Kidney (tissue), 14 donors: Measurements from ENCODE around the gene SP6. TPM values are rescaled to one million over a fixed set of nuclear protein-coding genes. Genes with fewer than 3 reads are reported as not detected.

Experiments used
- DNase-seq, 5 donors: peaks; one replicate each; pipeline ENCODE4 v3.0.0-alpha.2; 2013 to 2020
- FAIRE-seq: peaks from 2 replicates; lab custom pipeline; 2012; peaks lifted over from hg19 to GRCh38; lab: Jason Lieb, UNC
- H3K27ac ChIP-seq, 2 donors: one replicate each; pipeline ENCODE4 v1.7.0; 2013; ENCODE audit warnings: low read depth in 2 of 2, low read length in 2 of 2, inconsistent platforms in 1 of 2
- H3K27me3 ChIP-seq: one replicate; pipeline ENCODE4 v1.7.1; 2013; ENCODE audit warnings: low read length, inconsistent platforms; ENCODE audit not compliant: control insufficient read depth, insufficient read depth
- H3K36me3 ChIP-seq, 3 donors: one replicate each; pipeline versions ENCODE4 v1.7.0 to v1.7.1; 2013; ENCODE audit warnings: low read length in 3 of 3, control low read depth in 1 of 3, inconsistent platforms in 1 of 3; ENCODE audit not compliant: insufficient read depth in 3 of 3, control insufficient read depth in 2 of 3
- H3K4me1 ChIP-seq, 3 donors: one replicate each; pipeline versions ENCODE4 v1.7.0 to v1.7.1; 2013; ENCODE audit warnings: low read length in 3 of 3, inconsistent platforms in 1 of 3, low read depth in 1 of 3; ENCODE audit not compliant: control insufficient read depth in 2 of 3, insufficient read depth in 2 of 3
- H3K4me3 ChIP-seq, 3 donors: one replicate each; pipeline versions ENCODE4 v1.7.0 to v1.8.1; 2013; ENCODE audit warnings: low read length in 3 of 3, control low read depth in 1 of 3, inconsistent platforms in 1 of 3
- H3K9ac ChIP-seq, 3 donors: one replicate each; pipeline versions ENCODE4 v1.7.0 to v1.7.1; 2013; ENCODE audit warnings: low read length in 3 of 3, control low read depth in 1 of 3, inconsistent platforms in 1 of 3
- H3K9me3 ChIP-seq, 3 donors: one replicate each; pipeline versions ENCODE4 v1.7.0 to v1.7.1; 2013; ENCODE audit warnings: low read length in 3 of 3, control low read depth in 1 of 3, inconsistent platforms in 1 of 3; ENCODE audit not compliant: control insufficient read depth in 2 of 3, insufficient read depth in 1 of 3
- intact Hi-C: fragments of 100-400 bp; cut with DNase I; formaldehyde crosslinking; loops from one replicate; pipeline ENCODE4 v1.11.1; 2022
- polyA plus RNA-seq: library from polyadenylated mRNA; stranded (reverse); fragments of 350-450 nt; fragmentation: Illumina TruSeq; extraction: RNeasy Lipid Tissue Mini Kit (QIAGEN cat#74804); gene quantifications from one replicate; pipeline ENCODE4 v1.2.3, GENCODE V29; 2014; ENCODE audit warnings: low read depth, low replicate concordance; ENCODE audit not compliant: insufficient read depth
- total RNA-seq: library from RNA; stranded (reverse); fragmentation: NEBNext Ultra II Directional; extraction: Animal tissue kit (Norgen Biotek cat#: 25700); gene quantifications from one replicate; pipeline ENCODE4 v1.2.1, GENCODE V29; 2021
- TF ChIP-seq, protein P1 (sequence below): IDR thresholded peaks from 3 replicates; pipeline ENCODE4 v1.5.1; 2012; ENCODE audit warnings: mild to moderate bottlenecking, moderate library complexity, borderline replicate concordance; ENCODE audit not compliant: insufficient read depth; ENCODE audit errors: extremely low read depth
- donor health status: control.
- donor health status: control.
- donor health status: control.
- donor health status: control.
- donor health status: control.
- donor health status: DM: yes; HTN: yes; CAD: no.
- donor health status: Normal renal cell carcinoma (clear cell type).

The SP6 gene
- total and polyA plus RNA-seq, 2 donors from 2014 or later, result 0.86 to 2.0 TPM

DNA sequence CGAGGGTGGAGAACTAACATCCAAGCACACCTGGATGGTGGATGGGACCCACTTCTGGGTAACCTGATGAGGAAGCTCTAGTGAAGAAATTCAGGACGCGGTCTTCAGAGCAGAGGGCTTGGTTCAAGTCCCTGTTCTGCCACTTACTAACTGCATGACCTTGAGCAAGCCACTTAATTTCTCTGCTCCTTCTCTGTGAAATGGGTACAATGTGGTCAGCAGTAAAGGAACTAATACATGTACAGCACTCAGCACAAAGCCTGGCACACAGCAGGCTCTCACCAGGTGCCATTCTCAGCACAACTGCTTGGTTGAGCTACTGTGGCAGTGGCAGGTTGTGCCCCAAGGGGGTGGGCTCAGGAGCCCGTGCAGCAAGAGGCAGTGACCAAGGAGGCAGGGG lies 27.4 kb downstream of the SP6 start:
- peaks cover 2 to 40% (median 26%) of the 10 kb centered on the region in 3 donors for H3K36me3 ChIP-seq
- H3K9me3 ChIP-seq, result no peaks in the 10 kb centered on the region
- H3K4me1 ChIP-seq, result peaks cover 0 to 10% (median 0%) of the 10 kb centered on the region in 3 donors
- intact Hi-C loops, result no loop called here
- no peak overlapping the region for H3K9ac ChIP-seq
- no peak overlapping the region for H3K27ac ChIP-seq
- TF ChIP-seq, protein P1, sequence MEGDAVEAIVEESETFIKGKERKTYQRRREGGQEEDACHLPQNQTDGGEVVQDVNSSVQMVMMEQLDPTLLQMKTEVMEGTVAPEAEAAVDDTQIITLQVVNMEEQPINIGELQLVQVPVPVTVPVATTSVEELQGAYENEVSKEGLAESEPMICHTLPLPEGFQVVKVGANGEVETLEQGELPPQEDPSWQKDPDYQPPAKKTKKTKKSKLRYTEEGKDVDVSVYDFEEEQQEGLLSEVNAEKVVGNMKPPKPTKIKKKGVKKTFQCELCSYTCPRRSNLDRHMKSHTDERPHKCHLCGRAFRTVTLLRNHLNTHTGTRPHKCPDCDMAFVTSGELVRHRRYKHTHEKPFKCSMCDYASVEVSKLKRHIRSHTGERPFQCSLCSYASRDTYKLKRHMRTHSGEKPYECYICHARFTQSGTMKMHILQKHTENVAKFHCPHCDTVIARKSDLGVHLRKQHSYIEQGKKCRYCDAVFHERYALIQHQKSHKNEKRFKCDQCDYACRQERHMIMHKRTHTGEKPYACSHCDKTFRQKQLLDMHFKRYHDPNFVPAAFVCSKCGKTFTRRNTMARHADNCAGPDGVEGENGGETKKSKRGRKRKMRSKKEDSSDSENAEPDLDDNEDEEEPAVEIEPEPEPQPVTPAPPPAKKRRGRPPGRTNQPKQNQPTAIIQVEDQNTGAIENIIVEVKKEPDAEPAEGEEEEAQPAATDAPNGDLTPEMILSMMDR, result no peak
- H3K27me3 ChIP-seq, result no peaks in the 10 kb centered on the region
- DNase-seq, result no peak
- H3K4me3 ChIP-seq, result no peak overlapping the region
- no peak for FAIRE-seq

DNA sequence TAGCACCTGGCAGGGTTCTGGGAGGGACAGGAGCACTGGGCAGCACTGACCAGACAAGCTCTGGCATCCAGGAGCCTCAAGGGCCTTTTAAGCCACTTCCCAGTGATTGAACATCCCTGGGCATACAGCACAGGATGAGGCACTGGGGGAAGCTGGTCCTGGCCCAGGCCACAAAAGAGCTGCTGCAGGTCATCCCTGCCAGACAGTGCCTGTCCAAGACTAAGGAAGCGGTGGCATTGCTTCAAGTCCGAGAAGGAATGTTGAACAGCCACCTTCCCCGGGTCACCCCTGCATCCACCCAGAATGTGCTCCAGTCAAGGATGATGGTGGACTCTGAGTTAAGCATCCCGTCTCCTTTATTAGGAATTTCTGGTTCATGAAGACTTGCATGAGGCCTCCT lies 28.2 kb downstream of the SP6 start:
- H3K4me1 ChIP-seq, result peaks cover 0 to 10% (median 0%) of the 10 kb centered on the region in 3 donors
- no peak overlapping the region for H3K27ac ChIP-seq
- peaks cover 2 to 37% (median 26%) of the 10 kb centered on the region in 3 donors for H3K36me3 ChIP-seq
- FAIRE-seq (no peak), DNase-seq (no peak)
- H3K27me3 ChIP-seq, result no peaks in the 10 kb centered on the region
- intact Hi-C loops, result no loop called here
- no peak overlapping the region for H3K9ac ChIP-seq
- H3K4me3 ChIP-seq, result no peak overlapping the region
- TF ChIP-seq, protein P1, result no peak
- no peaks in the 10 kb centered on the region for H3K9me3 ChIP-seq

DNA sequence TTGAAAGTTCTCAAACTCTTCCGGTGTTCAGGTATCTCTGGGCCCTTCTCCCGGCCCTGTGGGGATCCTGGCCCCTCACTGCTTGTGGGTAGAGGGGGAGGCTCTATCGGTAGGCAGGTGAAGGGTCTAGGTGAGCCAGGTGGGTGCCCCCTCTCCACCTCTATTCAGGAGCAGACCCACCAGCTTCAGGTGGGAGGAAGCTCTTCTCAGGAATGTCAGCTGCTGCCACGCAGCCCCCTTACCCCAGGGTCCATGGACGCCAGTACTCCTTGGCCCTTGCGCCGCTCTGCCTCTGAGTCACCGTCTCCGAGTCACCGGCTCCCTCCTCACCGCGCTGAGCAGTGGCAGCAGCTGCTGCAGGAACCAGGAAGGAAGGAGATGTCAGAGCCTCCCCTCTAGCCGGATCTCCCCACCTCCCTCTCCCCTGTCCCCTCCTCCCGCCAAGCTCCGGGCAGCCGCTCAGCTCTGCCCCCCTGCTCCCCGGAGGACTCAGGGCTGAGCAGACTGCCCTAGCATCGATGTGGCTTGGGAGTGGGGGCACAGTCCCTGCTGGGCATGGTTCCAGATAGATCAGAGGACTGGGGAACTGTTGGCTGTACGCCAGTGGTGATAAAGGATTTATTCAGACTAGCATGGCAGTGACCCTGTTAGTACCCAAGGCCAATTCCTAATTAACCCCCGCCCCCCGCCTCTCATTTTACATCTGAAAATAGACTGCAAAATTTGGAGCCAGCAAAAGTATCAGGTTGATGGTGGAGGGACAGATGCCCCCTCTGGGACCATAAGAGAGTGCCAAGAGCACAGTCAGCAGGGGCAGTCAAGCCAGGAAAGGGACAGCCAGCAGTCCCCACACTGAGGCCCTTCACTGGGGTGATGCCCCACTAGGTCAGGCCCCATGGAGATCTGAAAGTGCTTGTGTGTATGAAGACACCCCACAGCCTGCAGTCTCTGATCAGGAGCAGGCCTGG lies 29.3 kb downstream of the SP6 start, which contains the start of gene OSBPL7:
Gene OSBPL7 (minus strand): TSS at position 371 of the 968 bp plus-strand sequence. CDS start 1,516 bp downstream, outside the sequence.
- H3K36me3 ChIP-seq, result peaks cover 2 to 36% (median 23%) of the 10 kb centered on the region in 3 donors
- H3K4me3 ChIP-seq, result peak within 1 kb of the TSS; percentile 79 to 93 (median 86)

More for the DNA sequence above, 29.3 kb downstream of the SP6 start, which contains the start of gene OSBPL7:
- Histone ChIP-seq H3K9me3 (no peaks in the 10 kb centered on the region), H3K9ac (peak within 1 kb of the TSS; percentile 35 to 84 (median 75)), H3K27me3 (no peaks in the 10 kb centered on the region), H3K4me1 (peaks cover 0 to 10% (median 0%) of the 10 kb centered on the region in 3 donors), H3K27ac (peak within 1 kb of the TSS in 1 of 2 donors; percentile 34)
- DNase-seq, result peak; percentile 85 to 94 (median 88)
- no peak for FAIRE-seq
- TF ChIP-seq, protein P1, result peak; percentile 44
- intact Hi-C loops, result no loop called here
